NCI-H1417 (cell line): ENCODE data around the gene TRDMT1.

ENCODE experiments used
- DNase-seq, 3 experiments: peaks; one replicate each; lab custom pipeline; 2025; lab: John Stamatoyannopoulos, UW

The TRDMT1 gene

DNA sequence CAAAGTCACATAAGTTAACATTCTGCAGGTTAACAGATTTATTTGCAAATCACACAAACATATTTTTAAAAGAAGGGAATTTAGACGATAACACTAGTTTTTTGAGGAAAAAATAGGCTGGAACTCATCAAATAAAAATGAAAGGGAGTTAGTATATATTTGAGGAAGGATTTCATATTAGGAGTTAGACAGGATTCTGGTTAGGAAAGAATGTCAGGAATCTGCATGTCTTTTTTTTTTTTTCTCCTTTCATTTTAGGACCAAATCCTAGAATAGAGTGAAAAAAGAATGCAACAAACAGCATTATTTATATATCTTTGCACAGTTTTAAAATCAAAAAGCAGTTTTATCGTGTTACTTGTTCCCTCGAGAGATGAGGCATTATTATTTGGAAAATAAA is 8.9 kb upstream of the TRDMT1 start:
- no peak for DNase-seq

DNA sequence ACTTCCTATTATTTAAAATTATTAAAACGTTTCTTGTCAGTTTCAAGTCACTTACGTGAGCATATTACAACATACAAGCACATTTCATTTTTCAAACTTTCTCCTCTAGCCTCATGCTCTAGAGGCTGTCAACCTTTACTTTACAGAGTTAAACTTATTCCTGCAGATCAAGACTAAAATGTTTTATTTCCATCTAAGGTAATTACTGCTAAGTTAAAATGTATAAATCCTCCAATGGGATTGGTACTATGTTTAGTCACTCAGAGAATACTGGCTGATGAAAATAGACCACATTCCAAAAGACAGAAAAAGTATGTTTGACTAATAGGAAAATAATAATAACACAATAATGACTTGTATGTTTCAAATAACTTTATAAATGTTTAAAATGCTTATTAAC is 8.4 kb upstream of the TRDMT1 start:
- no peak for DNase-seq

DNA sequence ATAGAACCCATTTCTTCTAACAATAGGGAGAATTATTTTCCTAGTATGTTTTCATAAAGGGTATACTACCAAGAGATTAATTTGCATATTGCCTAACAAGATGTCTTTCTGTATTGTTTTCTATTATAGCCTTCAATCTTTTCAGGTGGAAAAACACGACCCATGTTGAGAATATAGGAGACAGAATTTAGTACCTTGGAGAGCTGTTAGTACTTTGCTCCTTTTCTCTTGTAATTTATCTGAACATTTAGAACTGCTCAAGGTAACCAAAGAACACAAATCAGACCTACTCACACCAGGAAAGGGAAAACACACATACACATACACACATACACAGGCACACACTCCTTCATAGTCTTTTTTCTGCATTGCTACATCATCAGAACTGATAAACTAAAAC is 7.8 kb upstream of the TRDMT1 start:
- DNase-seq: no peak

DNA sequence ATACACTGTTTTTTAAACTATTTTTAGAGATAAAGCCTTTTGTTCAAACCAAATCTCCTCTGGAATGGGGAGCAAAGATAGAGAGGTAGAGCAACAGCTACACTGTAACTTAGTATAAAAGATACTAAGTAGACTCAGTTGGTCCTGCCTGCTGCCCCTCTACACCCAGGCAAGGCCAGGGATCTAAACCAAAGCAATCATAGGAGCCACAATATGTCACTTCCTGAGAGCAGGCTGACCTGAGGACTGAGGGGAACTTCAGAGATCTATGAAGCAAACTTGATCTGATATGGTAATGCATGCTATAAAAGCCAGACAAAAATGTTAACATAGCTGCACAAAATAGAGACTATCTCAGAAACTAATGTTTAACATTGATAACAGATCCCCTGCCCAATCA is 7.0 kb upstream of the TRDMT1 start:
- no peak for DNase-seq

DNA sequence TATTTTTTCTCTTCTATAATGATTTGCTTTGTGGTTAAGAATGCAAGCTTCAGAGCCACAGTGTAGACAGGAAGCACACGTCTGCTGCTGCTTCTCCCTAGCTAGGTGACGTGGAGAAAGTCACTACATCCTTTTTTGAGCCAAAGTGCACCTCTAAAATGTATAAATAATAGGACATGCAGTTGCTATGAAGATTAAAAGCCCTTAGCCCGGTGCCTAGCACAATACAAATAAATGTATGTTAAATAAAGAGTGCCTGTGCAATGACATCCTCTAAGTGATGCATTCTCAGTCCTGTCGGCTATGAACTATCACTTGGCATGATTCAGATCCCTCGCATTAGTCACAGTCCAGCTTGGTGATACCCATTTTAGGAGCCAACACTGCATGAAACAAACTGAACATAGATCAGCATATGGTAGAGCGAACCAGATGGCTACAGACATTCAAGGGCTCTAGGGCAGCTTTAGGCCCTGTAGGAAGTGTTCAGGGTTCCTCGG is 4.8 kb upstream of the TRDMT1 start:
- no peak for DNase-seq

DNA sequence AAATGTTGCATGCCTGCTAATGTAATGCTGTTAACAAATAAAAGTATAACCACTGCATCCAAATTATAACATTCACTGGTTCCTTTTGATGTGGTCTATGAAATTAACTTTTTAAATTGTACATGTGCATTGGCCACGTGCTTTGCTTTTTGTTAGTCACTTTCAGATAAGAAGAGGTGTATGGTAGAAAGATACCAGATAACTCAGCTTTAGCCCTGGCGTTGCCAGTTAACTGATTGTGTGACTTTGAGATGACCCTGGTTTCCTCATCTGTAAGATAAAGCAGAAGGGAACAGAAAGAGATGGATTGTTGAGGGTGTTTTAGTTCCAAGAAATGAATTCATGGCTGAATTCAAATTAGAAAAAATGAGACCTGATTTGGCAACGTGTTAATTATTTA is 1.9 kb upstream of the TRDMT1 start:
- no peak for DNase-seq

DNA sequence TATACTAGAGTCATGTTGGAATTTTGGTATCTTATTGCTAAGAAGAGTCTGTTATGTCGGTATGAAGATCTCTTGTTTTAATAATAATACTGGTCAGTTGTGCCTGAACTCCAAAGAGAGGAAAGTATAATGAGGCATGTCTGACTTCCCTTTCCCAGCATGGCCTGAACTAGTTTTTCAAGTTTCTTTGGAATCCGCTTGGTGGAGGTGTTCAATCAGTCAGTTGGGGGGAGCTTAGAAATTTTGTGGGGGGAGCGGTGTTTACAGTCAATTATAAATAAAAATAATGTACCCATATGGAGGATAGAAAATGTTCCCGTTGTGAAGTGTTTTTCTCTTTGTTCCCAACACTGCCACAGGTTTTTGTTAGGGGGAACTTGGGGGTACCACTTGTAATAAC is 1.5 kb upstream of the TRDMT1 start:
- DNase-seq: no peak

DNA sequence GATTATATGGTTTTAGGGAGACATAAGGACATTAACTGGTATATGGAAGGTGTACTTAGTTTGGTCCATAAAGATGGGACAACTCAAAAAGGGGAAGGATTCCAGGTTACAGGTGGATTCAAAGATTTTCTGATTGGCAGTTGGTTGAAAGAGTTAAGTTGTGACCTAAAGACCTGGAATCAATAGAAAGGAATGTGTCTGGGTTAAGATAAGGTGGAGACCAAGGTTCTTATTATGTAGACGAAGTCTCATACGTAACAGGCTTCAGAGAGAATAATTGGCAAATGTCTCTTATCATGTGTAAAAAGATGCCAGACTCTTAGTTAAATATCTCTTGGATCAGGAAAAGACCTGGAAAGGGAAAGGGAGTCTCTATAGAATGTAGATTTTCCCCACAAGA is 1.0 kb upstream of the TRDMT1 start:
- DNase-seq: no peak

DNA sequence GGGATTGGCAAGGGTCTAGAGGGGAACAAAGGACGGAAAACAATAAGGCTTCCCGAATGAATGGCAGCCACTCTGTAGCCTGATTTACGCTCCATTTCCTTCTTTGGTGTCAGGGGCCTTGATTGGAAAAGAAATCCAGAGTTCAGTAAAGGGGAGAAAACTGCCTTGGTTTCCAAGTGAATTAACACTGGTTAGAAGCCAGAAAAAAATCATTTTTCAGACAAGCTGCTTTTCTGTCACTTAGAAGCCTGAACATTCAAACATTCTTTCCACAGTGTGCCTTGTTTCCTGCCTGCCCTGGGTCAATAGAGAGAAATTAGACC is 283 bp upstream of the TRDMT1 start:
- no peak for DNase-seq

DNA sequence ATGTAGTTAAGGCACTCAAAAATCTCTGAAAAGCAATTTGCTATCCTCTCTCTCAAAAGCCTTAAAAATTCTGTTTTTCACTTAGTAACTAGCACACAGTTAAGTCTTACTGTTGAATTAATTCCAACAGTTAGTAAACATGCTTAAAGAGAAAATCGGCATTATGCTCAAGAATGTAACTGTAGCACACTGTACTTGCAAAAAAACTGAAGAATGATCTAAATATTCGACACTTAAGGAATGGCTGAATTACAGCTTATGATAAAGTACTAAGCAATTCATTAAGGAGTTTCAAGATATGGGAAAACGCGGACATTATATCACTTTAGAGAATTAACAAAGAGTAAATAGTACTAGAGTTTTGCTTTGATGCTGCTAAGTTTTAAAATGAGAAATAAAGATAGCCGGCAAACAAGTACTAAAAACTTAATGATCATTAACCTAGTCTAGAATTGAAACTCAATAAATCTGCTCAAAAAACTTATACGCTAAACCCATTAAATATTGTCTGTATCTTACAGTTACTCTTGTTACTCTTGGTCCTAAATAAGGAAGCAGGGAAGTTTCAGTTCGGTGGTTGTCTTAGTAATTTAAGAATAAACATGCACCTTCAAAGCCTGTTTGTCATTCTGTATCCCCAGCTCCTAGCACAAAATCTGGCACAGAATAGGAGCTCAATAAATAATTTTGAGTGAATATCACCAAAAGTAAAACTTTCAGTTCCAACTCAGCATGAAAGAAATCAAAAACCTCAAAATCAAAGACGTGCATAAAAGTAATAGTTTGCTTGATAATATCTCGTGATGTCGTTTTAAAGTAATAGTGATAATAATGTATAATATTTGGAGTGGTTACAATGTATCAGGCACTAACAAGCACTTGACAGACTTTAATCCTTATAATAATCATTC is 1.2 kb downstream of the TRDMT1 start:
- DNase-seq: no peak

DNA sequence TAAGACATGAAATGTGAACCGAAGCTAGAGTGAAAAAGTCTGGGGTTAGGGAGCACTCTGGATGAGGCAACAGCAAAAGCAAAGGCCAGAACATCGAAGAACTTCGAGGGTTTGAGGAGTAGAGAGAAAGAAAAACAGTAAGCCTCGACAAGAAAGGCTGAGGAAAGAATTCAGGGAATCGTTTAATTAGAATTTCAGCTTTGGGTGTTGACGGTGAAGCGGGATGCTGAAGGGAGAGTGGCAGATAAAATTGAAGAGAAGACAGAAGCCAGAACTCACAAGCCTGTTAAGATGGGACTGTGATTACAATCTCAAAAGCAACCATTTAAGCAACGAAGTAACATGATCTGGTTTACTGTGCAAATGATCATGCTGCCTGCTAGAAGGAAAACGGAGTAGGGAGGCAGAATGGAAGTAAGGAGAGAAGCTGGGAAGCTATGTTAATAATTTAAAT is 2.1 kb downstream of the TRDMT1 start:
- DNase-seq: peak in 1 of 3 experiments; percentile 2

DNA sequence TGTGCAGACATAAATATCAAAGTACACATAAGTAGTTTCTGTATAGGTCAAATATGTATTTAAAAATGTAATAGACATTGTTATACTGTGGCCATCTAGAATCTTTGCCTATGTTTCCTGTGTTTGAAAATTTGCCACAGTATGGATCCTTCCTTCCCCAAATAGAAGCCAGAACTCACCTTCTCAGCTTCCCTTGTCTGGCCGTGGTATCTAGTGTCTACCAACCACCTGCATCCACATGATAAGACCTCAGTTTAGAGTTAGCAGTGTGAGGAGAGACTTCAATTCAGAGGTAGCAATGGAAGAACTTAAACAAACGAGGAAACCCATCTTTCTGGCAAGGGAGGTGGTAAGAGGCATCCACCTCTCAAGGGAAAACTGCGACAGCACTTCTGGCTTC is 4.9 kb downstream of the TRDMT1 start:
- no peak for DNase-seq

DNA sequence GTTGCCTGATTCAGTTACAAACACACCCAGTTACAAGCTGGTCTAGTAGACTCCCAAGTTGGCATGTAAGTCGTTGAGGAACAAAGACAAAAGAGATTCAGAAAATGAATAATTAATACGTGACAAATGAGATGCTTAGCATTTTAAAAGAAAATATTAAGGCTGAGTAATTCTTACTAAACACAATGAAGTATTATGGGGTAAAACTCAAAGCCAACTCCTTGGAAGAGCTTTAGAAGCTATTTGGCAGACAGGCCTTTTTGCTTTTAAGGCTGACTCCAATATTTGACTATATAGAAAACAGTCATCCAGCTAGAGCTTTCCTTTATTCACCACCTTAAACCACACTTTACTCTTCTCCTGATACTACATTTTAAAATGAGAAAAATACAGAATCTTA is 5.4 kb downstream of the TRDMT1 start:
- DNase-seq: no peak

DNA sequence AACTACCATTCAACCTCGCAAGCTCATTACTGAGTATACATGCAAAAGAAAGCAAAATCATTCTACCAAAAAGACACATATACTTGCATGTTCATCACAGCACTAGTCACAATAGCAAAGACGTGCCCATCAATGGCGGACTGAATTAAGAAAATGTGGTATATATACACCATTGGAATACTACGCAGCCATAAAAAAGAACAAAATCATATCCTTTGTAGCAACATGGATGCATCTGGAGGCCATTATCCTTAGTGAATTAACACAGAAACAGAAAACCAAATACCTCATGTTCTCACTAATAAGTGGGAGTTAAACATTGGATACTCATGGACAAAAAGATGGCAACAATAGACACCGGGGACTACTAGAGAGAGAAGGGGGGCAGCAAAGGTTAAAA is 6.4 kb downstream of the TRDMT1 start:
- no peak for DNase-seq

DNA sequence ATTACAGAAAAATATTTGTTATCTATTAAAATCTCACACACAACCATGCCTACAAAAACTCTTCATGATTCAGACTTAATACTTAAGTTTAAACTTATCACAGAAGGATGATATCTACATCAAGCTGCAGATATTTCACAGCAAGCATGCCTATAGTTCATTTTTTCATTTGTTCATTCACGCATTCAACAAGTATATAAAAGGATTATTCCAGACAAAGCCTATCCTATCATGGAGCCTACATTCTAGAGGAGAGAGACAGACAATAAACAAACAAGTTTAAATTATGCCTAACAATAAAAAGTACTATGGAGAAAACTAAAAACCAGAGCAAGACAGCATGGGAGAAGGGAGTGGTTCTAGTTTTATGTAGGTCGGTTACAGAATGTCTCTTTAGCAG is 10.9 kb downstream of the TRDMT1 start:
- no peak for DNase-seq

DNA sequence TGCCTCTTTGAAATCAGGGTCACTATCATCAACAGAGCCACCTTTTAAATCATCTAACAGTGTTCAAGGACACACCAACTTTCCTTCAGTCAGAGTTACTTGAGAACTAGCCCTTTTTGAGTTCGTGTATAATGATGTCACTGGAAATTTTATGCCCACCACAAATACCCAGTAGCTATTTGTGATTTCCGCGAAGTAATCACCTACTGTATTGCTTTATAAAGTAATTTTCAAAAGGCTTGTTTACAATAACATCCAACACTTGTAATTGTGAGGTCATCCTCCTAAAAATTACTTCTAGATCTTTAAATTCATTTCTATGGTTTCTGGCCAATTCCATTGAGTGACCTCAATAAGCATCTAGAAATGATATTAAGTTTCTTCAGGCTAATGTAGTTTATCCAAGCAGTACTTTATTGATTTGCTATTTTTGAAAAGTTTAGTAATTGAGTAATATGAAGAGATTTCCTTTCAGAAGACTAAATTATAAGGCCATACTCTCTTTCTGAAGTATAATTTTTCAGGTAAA is 12.8 kb downstream of the TRDMT1 start:
- DNase-seq: no peak

DNA sequence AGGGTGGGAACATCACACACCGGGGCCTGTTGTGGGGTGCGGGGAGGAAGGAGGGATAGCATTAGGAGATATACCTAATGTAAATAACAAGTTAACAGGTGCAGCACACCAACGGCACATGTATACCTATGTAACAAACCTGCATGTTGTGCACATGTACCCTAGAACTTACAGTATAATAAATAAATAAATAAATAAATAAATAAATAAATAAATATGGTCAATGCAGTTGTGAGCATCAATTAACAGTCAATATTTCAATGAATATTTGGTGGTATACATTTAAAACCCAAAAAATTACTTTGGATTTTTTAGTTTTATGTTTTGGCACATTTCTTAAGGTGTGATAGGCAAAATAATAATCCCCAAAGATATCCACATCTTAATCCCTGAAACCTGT is 15.6 kb downstream of the TRDMT1 start:
- no peak for DNase-seq

DNA sequence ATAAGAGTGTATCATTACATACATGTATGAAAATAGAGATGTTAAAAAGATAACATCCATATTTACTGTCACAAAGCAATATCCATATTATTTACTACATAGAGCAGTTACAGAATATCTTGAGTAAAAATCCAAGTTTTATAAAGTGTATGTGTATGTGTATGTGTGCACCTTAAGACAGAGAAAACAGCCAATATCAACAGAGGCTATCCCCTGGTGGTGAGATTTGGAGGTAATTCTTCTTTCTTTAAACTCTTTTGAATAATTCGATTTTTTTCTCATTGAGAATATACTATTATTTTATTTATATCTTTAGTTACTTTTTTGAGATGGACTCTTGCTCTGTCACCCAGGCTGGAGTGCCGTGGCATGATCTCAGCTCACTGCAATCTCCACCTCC is 18.4 kb downstream of the TRDMT1 start:
- no peak for DNase-seq

DNA sequence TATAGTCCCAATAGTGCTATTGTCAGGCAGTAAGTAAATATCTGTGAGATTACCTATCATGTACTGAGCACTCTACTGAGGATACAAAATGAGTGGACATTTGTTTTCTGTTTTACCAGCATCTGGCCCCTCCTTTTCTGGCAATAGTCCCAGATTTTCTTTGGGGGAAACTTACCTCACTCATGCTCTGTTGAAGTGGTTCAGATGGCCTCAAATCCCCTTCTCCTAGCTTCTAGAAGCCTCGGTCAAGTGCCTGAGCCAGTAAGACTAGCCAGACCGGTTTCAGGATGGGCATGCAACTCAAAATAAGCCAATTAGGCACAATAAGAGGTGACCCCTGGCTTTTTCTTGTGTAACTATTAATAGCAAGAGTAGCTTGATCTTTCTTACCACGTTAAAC is 19.7 kb downstream of the TRDMT1 start:
- peak; percentile 9 to 62 (median 9) for DNase-seq

DNA sequence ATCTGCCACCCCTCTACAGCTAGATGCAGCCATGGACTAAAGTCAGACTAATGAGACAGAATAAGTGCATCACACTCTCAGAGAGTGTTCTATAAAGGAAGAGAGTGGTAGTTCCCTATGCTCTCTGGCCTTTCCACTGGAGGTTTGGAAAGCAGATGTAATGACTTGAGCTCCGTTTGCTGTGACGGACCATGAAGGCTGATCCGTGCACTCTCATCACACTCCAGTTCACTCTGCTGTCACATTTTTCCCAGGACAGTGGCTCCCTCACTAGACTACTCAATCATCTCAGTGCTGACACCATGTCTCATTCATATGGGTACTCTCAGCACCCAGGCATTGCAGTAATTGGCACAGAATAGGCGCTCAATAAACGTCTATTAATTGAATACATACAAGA is 20.4 kb downstream of the TRDMT1 start:
- peak in 1 of 3 experiments; percentile 6 for DNase-seq

DNA sequence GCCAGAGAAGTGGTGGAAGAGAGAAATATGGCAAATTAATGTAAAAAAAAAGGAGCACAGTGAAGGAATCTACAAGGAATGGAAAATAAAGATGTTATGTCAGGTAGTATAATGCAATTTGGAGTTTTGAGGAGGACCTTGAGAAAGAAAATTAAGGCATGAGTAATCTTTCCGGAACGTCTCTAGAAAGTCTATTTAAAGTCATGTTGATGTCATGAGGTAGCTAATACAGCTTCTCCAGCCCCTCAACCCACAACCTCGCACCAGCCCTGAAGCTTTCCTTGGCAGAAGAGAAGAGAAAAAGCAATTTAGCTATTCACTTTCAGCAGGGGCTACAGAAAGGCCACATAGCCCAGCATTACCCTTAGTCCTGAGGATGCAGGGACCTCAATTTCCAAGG is 22.5 kb downstream of the TRDMT1 start:
- DNase-seq: no peak

DNA sequence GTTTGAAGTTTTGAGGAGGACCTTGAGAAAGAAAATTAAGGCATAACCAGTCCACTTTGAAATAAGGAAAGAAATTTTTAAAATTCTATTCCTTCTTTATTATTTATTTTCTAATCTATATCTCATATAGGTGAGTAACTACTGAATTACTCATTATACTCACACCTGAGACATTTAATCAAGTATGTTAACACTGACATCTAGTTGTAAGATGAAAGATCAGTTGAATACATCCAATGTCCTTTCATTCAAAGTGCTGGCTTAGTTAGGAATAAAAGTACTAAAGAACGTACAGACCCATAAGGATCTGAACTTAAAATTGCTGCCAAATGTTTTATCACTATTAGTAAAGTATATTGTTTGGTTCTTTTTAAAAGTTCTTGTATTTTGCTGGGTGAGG is 23.5 kb downstream of the TRDMT1 start:
- DNase-seq: peak in 1 of 3 experiments; percentile 0

DNA sequence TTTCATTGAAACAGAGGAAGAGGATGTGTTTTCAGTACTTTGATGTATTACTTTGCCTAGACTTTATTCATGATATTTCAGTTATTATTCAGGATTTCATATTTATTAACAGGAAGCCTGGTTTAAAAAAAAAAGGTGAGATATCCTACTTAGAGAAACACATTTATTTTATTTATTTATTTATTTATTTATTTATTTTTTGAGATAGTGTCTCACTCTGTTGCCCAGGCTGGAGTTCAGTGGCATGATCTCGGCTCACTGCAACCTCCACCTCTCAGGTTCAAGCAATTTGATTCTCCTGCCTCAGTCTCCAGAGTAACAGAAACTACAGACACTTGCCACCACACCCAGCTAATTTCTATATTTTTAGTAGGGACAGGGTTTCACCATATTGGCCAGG is 24.5 kb downstream of the TRDMT1 start:
- DNase-seq: no peak

DNA sequence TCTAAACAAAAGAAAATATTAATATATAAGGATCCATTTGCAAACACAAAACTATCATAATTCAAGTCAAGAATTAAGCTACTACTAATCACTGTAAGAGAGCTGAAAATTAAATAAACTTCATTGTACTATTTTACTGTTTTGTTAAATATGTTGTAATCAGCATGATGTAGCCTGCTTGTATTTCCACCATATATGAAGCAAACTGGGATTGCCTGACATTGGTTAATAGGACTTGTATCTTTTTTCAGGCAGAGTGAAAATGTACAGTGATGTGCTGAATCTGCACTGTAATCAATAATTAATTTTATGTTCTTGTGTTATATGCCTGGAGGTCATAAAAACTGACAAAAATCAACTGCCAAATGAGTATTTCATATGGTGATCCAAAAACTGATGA is 25.4 kb downstream of the TRDMT1 start:
- DNase-seq: no peak
